ENCODE results near the gene MEX3A. TPM values are rescaled to one million over a fixed set of nuclear protein-coding genes. Genes with fewer than 3 reads are reported as not detected.
"Not testable (repeated sequence)": the region's sequence is repeated elsewhere in the genome, so short reads cannot be mapped to it uniquely, and the experiment has no call there.

MEX3A gene
- total and polyA plus RNA-seq, 10 of the 15 experiments (the other 5 are each of a cell fraction or from before 2014, with no cell fraction given): 0.11 to 5.1 (median 1.7) TPM

DNA sequence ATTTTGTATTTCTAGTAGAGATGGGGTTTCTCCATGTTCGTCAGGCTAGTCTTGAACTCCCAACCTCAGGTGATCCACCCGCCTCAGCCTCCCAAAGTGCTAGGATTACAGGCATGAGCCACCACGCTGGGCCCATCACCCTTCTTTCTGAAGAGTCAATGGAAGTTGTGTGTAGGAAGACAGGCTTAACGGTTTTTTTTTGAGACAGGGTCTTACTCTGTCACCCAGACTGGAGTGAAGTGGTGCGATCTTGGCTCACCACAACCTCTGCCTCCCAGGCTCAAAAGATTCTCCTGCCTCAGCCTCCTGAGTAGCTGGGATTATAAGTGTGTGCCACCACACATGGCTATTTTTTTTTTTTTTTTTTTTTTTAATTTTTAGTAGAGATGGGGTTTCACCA lies 34.5 kb upstream of the MEX3A start:
- ATAC-seq; intact Hi-C loops (cut with micrococcal nuclease; ENCODE audit: unreplicated experiment); H3K36me3 ChIP-seq (ENCODE audit: control insufficient read depth in 2 of 2, insufficient read depth in 2 of 2, low read length in 1 of 2); H4K20me1 ChIP-seq (ENCODE audit: control insufficient read depth, insufficient read depth); DNase-seq (ENCODE audit: low read depth, low spot score); H2AFZ ChIP-seq (ENCODE audit: control insufficient read depth, low read depth, low read length); H3K27me3 ChIP-seq (replicated peaks in 1 of 2; ENCODE audit: control insufficient read depth in 2 of 2, insufficient read depth in 2 of 2, low read length in 1 of 2); FAIRE-seq; in situ Hi-C loops (cut with MboI); BruUV-seq (replicated peaks); H3K27ac ChIP-seq (ENCODE audit: control insufficient read depth, insufficient read depth); H3K9me3 ChIP-seq (replicated peaks; ENCODE audit: control insufficient read depth, insufficient read depth, low read length): not testable (repeated sequence)
- RAD21 ChIA-PET (ENCODE audit: unreplicated experiment): interaction anchor here (10.4 to 22.2 kb wide), 2 partner anchors 11 to 19 kb away, joined by 105 to 695 read pairs; no protein-coding TSS in a partner anchor
- peak overlapping the region; percentile 94 for H3K4me3 ChIP-seq
- H3K79me2 ChIP-seq (ENCODE audit: control insufficient read depth, insufficient read depth, low read length): peaks cover 64% of the 10 kb centered on the region
- POLR2A ChIA-PET: interaction anchor here (0.6 to 12.7 kb wide), 7 partner anchors 8 to 96 kb away, joined by 3 to 128 read pairs (median 7); partner anchors contain the start of gene PMF1
- peaks cover 30% of the 10 kb centered on the region for H3K4me1 ChIP-seq (ENCODE audit: control insufficient read depth, insufficient read depth, low read length)
- TF ChIP-seq, protein P1, sequence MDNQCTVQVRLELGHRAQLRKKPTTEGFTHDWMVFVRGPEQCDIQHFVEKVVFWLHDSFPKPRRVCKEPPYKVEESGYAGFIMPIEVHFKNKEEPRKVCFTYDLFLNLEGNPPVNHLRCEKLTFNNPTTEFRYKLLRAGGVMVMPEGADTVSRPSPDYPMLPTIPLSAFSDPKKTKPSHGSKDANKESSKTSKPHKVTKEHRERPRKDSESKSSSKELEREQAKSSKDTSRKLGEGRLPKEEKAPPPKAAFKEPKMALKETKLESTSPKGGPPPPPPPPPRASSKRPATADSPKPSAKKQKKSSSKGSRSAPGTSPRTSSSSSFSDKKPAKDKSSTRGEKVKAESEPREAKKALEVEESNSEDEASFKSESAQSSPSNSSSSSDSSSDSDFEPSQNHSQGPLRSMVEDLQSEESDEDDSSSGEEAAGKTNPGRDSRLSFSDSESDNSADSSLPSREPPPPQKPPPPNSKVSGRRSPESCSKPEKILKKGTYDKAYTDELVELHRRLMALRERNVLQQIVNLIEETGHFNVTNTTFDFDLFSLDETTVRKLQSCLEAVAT (IDR thresholded peaks at IDR 0.05): peak; percentile 29; the same call in 1 of the 2 replicates
- 59% methylated on average over 5 of the region's 5 CpGs for WGBS (ENCODE audit: insufficient coverage, insufficient replicate concordance, low lambda C conversion rate, missing lambda C conversion rate)
- peak overlapping the region; percentile 73 for H3K4me2 ChIP-seq (ENCODE audit: control insufficient read depth, insufficient read depth)
- CTCF ChIA-PET: interaction anchor here (1.5 to 25.7 kb wide), 3 partner anchors 11 to 41 kb away, joined by 4 to 1294 read pairs (median 60); no protein-coding TSS in a partner anchor
- H3K9ac ChIP-seq (ENCODE audit: control insufficient read depth, insufficient read depth, low read length): peak overlapping the region; percentile 86; the same call in 1 of the 2 replicates
- SMC1A ChIA-PET (ENCODE audit: uncharacterized antibody, unreplicated experiment): interaction anchor here (1.2 to 23.6 kb wide), 3 partner anchors 12 to 34 kb away, joined by 3 to 874 read pairs (median 92); no protein-coding TSS in a partner anchor

Measured in GM12878 (cell line).